ENCODE results near the gene FRY.

Gene FRY

GRCh38 chr13:32316501-32316900 is 284.9 kb downstream of the FRY start:
- TF ChIP-seq REST (IDR thresholded peaks at IDR 0.05; ENCODE audit: insufficient read depth in 1 of 2, low read depth in 2 of 2, low read length in 2 of 2) (no peak), SIN3A (IDR thresholded peaks at IDR 0.05; ENCODE audit: borderline replicate concordance, insufficient read depth, low read length) (no peak), POLR2AphosphoS5 (IDR thresholded peaks at IDR 0.05; ENCODE audit: low read depth, low read length) (no peak), FOXP2 (optimal IDR thresholded peaks at IDR 0.05; ENCODE audit: borderline replicate concordance, extremely low read depth, extremely low read length, insufficient read depth) (no peak), TAF1 (IDR thresholded peaks at IDR 0.05; ENCODE audit: borderline replicate concordance, insufficient read depth, low read length) (no peak)

- TF ChIP-seq POLR2AphosphoS5 (IDR thresholded peaks at IDR 0.05; ENCODE audit: low read depth, low read length): no peak
- no peak for TF ChIP-seq SIN3A (IDR thresholded peaks at IDR 0.05; ENCODE audit: borderline replicate concordance, insufficient read depth, low read length)
Measured at GRCh38 chr13:32317716-32318465, 286.3 kb downstream of the FRY start.

- no peak for TF ChIP-seq SIN3A (IDR thresholded peaks at IDR 0.05; ENCODE audit: borderline replicate concordance, insufficient read depth, low read length)
- TF ChIP-seq TAF1 (IDR thresholded peaks at IDR 0.05; ENCODE audit: borderline replicate concordance, insufficient read depth, low read length): no peak
- no peak for TF ChIP-seq POLR2AphosphoS5 (IDR thresholded peaks at IDR 0.05; ENCODE audit: low read depth, low read length)
- TF ChIP-seq FOXP2 (optimal IDR thresholded peaks at IDR 0.05; ENCODE audit: borderline replicate concordance, extremely low read depth, extremely low read length, insufficient read depth): no peak
- no peak for TF ChIP-seq REST (IDR thresholded peaks at IDR 0.05; ENCODE audit: insufficient read depth in 1 of 2, low read depth in 2 of 2, low read length in 2 of 2)
Measured at GRCh38 chr13:32320528-32320927, 289.0 kb downstream of the FRY start.

GRCh38 chr13:32323912-32324311 is 292.3 kb downstream of the FRY start:
- no peak for TF ChIP-seq TAF1 (IDR thresholded peaks at IDR 0.05; ENCODE audit: borderline replicate concordance, insufficient read depth, low read length)
- TF ChIP-seq POLR2AphosphoS5 (IDR thresholded peaks at IDR 0.05; ENCODE audit: low read depth, low read length): no peak
- no peak for TF ChIP-seq REST (IDR thresholded peaks at IDR 0.05; ENCODE audit: insufficient read depth in 1 of 2, low read depth in 2 of 2, low read length in 2 of 2)
- TF ChIP-seq FOXP2 (optimal IDR thresholded peaks at IDR 0.05; ENCODE audit: borderline replicate concordance, extremely low read depth, extremely low read length, insufficient read depth): no peak
- no peak for TF ChIP-seq SIN3A (IDR thresholded peaks at IDR 0.05; ENCODE audit: borderline replicate concordance, insufficient read depth, low read length)

- TF ChIP-seq REST (IDR thresholded peaks at IDR 0.05; ENCODE audit: insufficient read depth in 1 of 2, low read depth in 2 of 2, low read length in 2 of 2) (no peak), POLR2AphosphoS5 (IDR thresholded peaks at IDR 0.05; ENCODE audit: low read depth, low read length) (no peak), TAF1 (IDR thresholded peaks at IDR 0.05; ENCODE audit: borderline replicate concordance, insufficient read depth, low read length) (no peak), SIN3A (IDR thresholded peaks at IDR 0.05; ENCODE audit: borderline replicate concordance, insufficient read depth, low read length) (no peak), FOXP2 (optimal IDR thresholded peaks at IDR 0.05; ENCODE audit: borderline replicate concordance, extremely low read depth, extremely low read length, insufficient read depth) (no peak)
Measured at GRCh38 chr13:32330441-32330840, 298.9 kb downstream of the FRY start.
